ENCODE results near the gene KCNC1.

DNA sequence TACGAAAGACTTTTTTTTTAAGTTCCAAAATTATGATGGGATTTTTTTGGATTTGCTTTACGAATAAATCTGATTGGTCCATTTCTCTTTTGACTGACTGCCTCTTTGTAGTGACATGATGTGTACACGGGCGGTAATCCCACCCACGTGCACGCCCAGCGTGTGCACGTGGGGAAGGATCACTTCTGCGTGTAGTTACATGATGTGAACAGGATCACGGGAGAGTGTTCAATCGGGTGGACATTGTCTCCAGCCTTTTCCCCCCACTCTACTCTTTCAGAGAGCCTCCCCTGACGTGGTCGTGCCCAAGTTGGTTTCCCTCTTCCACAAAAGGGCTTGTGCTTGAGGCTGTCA is 43.1 kb downstream of the KCNC1 start:
- TF ChIP-seq POLR2A (IDR thresholded peaks at IDR 0.05; ENCODE audit: low read depth, low read length) (no peak), TAF1 (IDR thresholded peaks at IDR 0.05; ENCODE audit: low read depth, low read length) (no peak), POLR2AphosphoS5 (IDR thresholded peaks at IDR 0.05; ENCODE audit: low read depth, low read length) (no peak), SPI1 (IDR thresholded peaks at IDR 0.05; ENCODE audit: low read depth, low read length) (no peak), POU2F2 (IDR thresholded peaks at IDR 0.05; ENCODE audit: low read depth, low read length) (no peak), PAX5 (IDR thresholded peaks at IDR 0.05; ENCODE audit: insufficient read depth, low read length, severe bottlenecking) (no peak)
